SU-DHL-6 (cell line): ENCODE measurements around the gene HPCAL4.

Source experiments
- EZH2phosphoT487 ChIP-seq: fragments of 200-600 bp; sonication (generic), shearing (Covaris generic); conservative IDR thresholded peaks from 2 replicates; pipeline ENCODE4 v1.6.1; 2018; ENCODE audit warnings: mild to moderate bottlenecking, antibody characterized with exemption, low read length, moderate library complexity, mixed read lengths
- TF ChIP-seq, protein P1 (sequence below): fragments of 200-600 bp; sonication (generic); IDR thresholded peaks from one replicate; pipeline ENCODE4 v1.5.1; 2017; ENCODE audit warnings: antibody characterized with exemption, mild to moderate bottlenecking, low read length, moderate library complexity; ENCODE audit not compliant: insufficient read depth, poor library complexity, severe bottlenecking

DNA sequence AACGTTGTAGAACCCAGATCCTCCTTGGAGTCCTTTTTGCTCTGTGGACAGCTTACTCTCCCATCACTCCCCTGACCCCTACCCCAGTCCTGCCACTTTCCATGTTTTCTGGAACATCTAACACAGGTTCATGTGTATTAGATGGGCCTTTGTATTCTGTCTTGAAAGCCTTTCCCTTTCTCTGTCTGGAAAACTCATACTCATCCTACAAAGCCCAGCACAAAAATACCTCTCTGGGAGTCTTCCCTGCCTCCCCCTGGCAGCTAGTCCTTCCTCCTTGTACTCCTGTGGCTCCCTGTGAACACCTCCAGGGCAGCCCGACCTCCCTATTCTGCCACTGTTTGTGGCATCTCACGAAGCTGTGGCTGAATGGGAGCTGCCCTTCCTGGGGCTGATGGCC is 44.0 kb downstream of the HPCAL4 start:
- TF ChIP-seq, protein P1, sequence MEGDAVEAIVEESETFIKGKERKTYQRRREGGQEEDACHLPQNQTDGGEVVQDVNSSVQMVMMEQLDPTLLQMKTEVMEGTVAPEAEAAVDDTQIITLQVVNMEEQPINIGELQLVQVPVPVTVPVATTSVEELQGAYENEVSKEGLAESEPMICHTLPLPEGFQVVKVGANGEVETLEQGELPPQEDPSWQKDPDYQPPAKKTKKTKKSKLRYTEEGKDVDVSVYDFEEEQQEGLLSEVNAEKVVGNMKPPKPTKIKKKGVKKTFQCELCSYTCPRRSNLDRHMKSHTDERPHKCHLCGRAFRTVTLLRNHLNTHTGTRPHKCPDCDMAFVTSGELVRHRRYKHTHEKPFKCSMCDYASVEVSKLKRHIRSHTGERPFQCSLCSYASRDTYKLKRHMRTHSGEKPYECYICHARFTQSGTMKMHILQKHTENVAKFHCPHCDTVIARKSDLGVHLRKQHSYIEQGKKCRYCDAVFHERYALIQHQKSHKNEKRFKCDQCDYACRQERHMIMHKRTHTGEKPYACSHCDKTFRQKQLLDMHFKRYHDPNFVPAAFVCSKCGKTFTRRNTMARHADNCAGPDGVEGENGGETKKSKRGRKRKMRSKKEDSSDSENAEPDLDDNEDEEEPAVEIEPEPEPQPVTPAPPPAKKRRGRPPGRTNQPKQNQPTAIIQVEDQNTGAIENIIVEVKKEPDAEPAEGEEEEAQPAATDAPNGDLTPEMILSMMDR, result no peak
- TF ChIP-seq EZH2phosphoT487, result no peak
